Ovary (tissue), 9 donors: ENCODE results near the gene SBF2. TPM values are rescaled to one million over a fixed set of nuclear protein-coding genes. Genes with fewer than 3 reads are reported as not detected.

Source experiments
- DNase-seq, 5 donors: peaks; one replicate each; pipeline ENCODE4 v3.0.0-alpha.2; 2019 to 2020
- H3K27ac ChIP-seq, 2 donors: fragments of 200-600 bp; one replicate each; pipeline versions ENCODE4 v1.5.1 to v1.8.0; 2019 to 2022
- H3K27me3 ChIP-seq: fragments of 200-600 bp; one replicate; pipeline ENCODE4 v1.8.0; 2022
- H3K36me3 ChIP-seq: fragments of 200-600 bp; sonication (generic); one replicate; pipeline ENCODE4 v1.5.1; 2019
- H3K4me1 ChIP-seq: one replicate; pipeline ENCODE4 v1.8.1; 2013; ENCODE audit warnings: mild to moderate bottlenecking, moderate library complexity; ENCODE audit not compliant: insufficient read depth
- H3K4me3 ChIP-seq: fragments of 200-600 bp; sonication (generic); one replicate; pipeline ENCODE4 v1.5.1; 2017
- H3K9me3 ChIP-seq, 2 donors: fragments of 200-600 bp in 1 of 2; sonication (generic) in 1 of 2; one replicate each; pipeline versions ENCODE4 v1.5.1 to v1.8.1; 2013 to 2019; ENCODE audit warnings: mild to moderate bottlenecking in 1 of 2, moderate library complexity in 1 of 2
- EP300 ChIP-seq: sonication (generic); formaldehyde crosslinking; IDR thresholded peaks from one replicate; pipeline ENCODE4 v1.6.1; 2017; ENCODE audit warnings: antibody characterized with exemption
- POLR2A ChIP-seq: fragments of 450-650 bp; IDR thresholded peaks from one replicate; pipeline ENCODE4 v1.6.1; 2017; ENCODE audit warnings: antibody characterized with exemption, mild to moderate bottlenecking, moderate library complexity
- WGBS, 3 donors: extraction: QIAGEN DNeasy Blood & Tissue Kit in 1 of 3; methylation state at CpG; one replicate each; pipeline versions ENCODE4 v1.1.5 to v1.1.7; 2013 to 2017; 5-methylcytosine and 5-hydroxymethylcytosine counted together
- intact Hi-C, 4 donors: fragments of 100-400 bp; cut with DNase I; formaldehyde crosslinking; loops; one replicate each; pipeline versions ENCODE4 v1.11.0 to v1.15.1; 2022 to 2023
- polyA plus RNA-seq, 2 donors: library from polyadenylated mRNA; stranded (reverse); fragments of 200-250 nt in 1 of 2; fragments of 350-450 nt in 1 of 2; fragmentation: Illumina TruSeq in 1 of 2; extraction: RNeasy Lipid Tissue Mini Kit (QIAGEN cat#74804) in 1 of 2; gene quantifications; one replicate each; pipeline ENCODE4 v1.2.3, GENCODE V29; 2013 to 2014
- total RNA-seq, 7 donors: library from RNA; depleted of rRNA in 2 of 7; stranded (reverse); fragments of >200 nt in 2 of 7; fragmentation: NEBNext Ultra II Directional in 3 of 7; extraction: Animal tissue kit (Norgen Biotek cat#: 25700) in 3 of 7; gene quantifications; one replicate each; pipeline versions ENCODE4 v1.1.0 to v1.2.4, GENCODE V29; 2016 to 2023
- TF ChIP-seq, protein P1 (sequence below), 3 donors: fragments of 450-650 bp in 2 of 3; fragments of 200-600 bp in 1 of 3; IDR thresholded peaks; one replicate each; pipeline versions ENCODE4 v1.5.1 to v1.8.0; 2016 to 2022; ENCODE audit warnings: antibody characterized with exemption in 3 of 3, mild to moderate bottlenecking in 1 of 3
- donor health status: DM: no; HTN: no; CAD: no; lungs with moderate emphysema.
- donor health status: DM: no; HTN: no; CAD: no.
- donor health status: Bipolar disorder and iron deficiency.
- donor health status: DM: yes; HTN: yes; CAD: no.
- donor health status: DM: no; HTN: no; CAD: no.
- donor health status: DM: yes; HTN: yes; CAD: no.

SBF2 gene
- total and polyA plus RNA-seq, 9 donors, result 27.4 to 77.5 (median 50.8) TPM

DNA sequence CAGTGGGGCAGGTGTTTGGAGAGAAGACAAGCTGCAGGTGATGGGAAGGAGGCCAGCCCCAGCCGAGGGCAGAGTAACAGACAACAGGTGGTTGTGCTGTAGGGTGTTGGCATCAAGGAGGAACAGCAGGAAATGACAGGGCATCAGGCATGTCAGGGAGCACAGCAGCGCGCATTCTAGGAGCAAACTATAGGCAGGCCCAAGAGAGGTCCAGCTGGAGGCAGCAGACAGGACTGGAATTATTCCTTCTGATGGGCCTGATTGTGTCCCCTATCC lies 24.4 kb upstream of the SBF2 start:
- WGBS, 3 donors, result 79 to 87% (median 84%) methylated on average over 3 of the region's 3 CpGs
- no peaks in the 10 kb centered on the region for H3K36me3 ChIP-seq
- intact Hi-C loops, result no loop called here
- no peaks in the 10 kb centered on the region for H3K9me3 ChIP-seq
- no peak overlapping the region for H3K27ac ChIP-seq
- DNase-seq, result no peak
- H3K4me3 ChIP-seq, result no peak overlapping the region
- no peaks in the 10 kb centered on the region for H3K27me3 ChIP-seq
- H3K4me1 ChIP-seq, result peaks cover 18% of the 10 kb centered on the region
- TF ChIP-seq EP300 (no peak), POLR2A (no peak)
- TF ChIP-seq, protein P1, sequence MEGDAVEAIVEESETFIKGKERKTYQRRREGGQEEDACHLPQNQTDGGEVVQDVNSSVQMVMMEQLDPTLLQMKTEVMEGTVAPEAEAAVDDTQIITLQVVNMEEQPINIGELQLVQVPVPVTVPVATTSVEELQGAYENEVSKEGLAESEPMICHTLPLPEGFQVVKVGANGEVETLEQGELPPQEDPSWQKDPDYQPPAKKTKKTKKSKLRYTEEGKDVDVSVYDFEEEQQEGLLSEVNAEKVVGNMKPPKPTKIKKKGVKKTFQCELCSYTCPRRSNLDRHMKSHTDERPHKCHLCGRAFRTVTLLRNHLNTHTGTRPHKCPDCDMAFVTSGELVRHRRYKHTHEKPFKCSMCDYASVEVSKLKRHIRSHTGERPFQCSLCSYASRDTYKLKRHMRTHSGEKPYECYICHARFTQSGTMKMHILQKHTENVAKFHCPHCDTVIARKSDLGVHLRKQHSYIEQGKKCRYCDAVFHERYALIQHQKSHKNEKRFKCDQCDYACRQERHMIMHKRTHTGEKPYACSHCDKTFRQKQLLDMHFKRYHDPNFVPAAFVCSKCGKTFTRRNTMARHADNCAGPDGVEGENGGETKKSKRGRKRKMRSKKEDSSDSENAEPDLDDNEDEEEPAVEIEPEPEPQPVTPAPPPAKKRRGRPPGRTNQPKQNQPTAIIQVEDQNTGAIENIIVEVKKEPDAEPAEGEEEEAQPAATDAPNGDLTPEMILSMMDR (IDR thresholded peaks at IDR 0.05), result no peak

- WGBS, 3 donors, result 95 to 96% (median 95%) methylated on average over 5 of the region's 5 CpGs
- Histone ChIP-seq H3K4me3 (no peak overlapping the region), H3K36me3 (no peaks in the 10 kb centered on the region), H3K27me3 (no peaks in the 10 kb centered on the region), H3K9me3 (no peaks in the 10 kb centered on the region), H3K27ac (peak overlapping the region in 1 of 2 donors; percentile 65), H3K4me1 (peaks cover 16% of the 10 kb centered on the region)
- no peak for TF ChIP-seq EP300
- TF ChIP-seq, protein P1 (IDR thresholded peaks at IDR 0.05), result no peak
- intact Hi-C loops, result no loop called here
- no peak for DNase-seq
These were observed 23.9 kb upstream of the SBF2 start for GRCh38 chr11:10317776-10318526.

- Histone ChIP-seq H3K9me3 (no peaks in the 10 kb centered on the region), H3K4me1 (peaks cover 12% of the 10 kb centered on the region), H3K4me3 (no peak overlapping the region), H3K27me3 (no peaks in the 10 kb centered on the region), H3K27ac (peak overlapping the region in 1 of 2 donors; percentile 65), H3K36me3 (no peaks in the 10 kb centered on the region)
- 25 to 37% (median 26%) methylated on average over 4 of the region's 4 CpGs for WGBS, 3 donors
- peak in 4 of 5 donors; percentile 36 to 55 (median 52) for DNase-seq
- TF ChIP-seq EP300, result no peak
- no peak for TF ChIP-seq POLR2A
- TF ChIP-seq, protein P1 (IDR thresholded peaks at IDR 0.05), result no peak
- intact Hi-C loops, result no loop called here
These were observed 23.2 kb upstream of the SBF2 start for GRCh38 chr11:10317151-10317755.

- no peak for TF ChIP-seq EP300
- no peak for TF ChIP-seq POLR2A
- TF ChIP-seq, protein P1 (IDR thresholded peaks at IDR 0.05), result no peak
- Histone ChIP-seq H3K4me1 (peaks cover 10% of the 10 kb centered on the region), H3K27me3 (no peaks in the 10 kb centered on the region), H3K27ac (no peak overlapping the region), H3K9me3 (no peaks in the 10 kb centered on the region), H3K36me3 (no peaks in the 10 kb centered on the region), H3K4me3 (no peak overlapping the region)
- WGBS, 3 donors, result 93 to 95% (median 94%) methylated on average over 6 of the region's 6 CpGs
- intact Hi-C loops, result no loop called here
- no peak for DNase-seq
These were observed 21.1 kb upstream of the SBF2 start for GRCh38 chr11:10315083-10315482.
